ENCODE data around the gene PDE4A. TPM values are rescaled to one million over a fixed set of nuclear protein-coding genes. Genes with fewer than 3 reads are reported as not detected.
A peak's percentile ranks its signal among the peaks of the same experiment; 100 is the strongest.
"Not testable (repeated sequence)": the region's sequence is repeated elsewhere in the genome, so short reads cannot be mapped to it uniquely, and the experiment has no call there.

Gene PDE4A
- total RNA-seq, 1 donor from 2014 or later, result 2.4 TPM

- peak; percentile 96 for DNase-seq
Measured at GRCh38 chr19:10403137-10404021, 17.0 kb upstream of the PDE4A start, which contains the start of gene CDC37. Gene CDC37, minus strand, starts transcription at chr19:10403542. Its CDS starts 63 bp downstream, at chr19:10403479.

- DNase-seq, result no peak
Measured at GRCh38 chr19:10404888-10405820, 15.2 kb upstream of the PDE4A start.

DNA sequence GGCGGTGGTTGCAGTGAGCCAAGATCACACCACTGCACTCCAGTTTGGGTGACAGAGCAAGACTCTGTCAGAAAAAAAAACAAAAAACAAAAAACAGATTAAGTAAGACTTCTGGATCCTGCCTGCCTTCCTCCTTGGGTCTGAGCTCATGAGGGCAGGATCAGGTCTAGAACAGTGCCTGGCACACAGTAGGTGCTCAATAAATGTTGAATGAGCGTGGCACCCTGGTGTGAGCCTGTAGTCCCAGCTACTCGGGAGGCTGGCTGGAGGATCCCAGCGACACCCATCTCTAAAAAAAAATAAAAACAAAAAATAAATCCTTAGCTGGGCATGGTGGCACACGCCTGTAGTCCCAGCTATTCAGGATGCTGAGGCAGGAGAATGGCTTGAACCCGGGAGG is 14.1 kb upstream of the PDE4A start:
- DNase-seq, result no peak

DNA sequence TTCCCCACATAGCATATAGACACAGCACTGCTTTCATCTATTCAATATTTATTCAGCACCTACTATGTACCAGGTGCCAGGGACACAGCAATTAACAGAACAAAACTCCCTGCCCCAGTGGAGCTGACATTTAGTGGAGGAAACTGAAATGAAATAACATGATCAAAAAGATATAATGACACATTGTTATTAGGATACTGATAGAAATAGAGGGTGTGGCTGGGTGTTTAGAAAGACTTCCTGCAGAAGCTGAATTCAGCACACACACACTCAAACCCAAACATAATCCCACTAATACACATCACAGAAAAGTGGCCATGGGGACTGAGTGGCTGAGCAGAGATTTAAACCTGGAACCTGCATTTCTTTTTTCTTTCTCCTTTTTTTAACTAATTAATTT is 13.2 kb upstream of the PDE4A start:
- no peak for DNase-seq

DNA sequence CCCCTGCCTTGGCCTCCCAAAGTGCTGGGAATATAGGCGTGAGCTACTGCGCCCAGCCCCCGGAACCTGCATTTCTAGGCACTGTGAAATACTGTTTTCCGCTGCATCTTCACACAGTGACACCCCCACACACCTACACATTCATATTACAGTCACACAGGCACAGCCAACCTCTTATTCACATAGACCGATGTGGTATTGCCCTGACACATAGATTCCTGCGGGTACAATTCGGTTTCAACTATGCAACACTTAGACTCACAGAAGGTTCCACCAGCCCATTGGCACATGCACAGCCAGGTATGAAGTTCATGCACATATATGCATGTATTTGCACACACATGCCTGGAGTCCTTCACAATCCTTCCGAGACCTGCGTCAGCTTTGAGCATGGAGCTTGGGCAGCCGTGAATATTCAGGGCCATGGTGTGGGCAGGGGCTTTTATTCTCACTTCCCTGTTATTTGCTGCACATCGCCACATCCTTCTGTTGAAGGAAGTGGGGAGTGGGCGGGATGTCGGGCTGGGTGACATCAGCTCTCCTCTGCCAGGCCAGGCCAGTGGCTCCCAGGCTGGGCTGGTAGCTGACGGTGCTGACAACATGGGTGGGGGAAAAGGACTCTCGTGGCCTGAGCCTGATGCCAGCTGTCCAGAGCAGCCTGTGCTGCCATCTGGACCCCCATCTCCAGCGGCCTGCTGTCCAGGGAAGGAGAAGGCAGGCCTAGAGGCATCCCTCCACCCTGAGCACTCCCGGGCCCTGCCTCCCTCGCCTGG is 11.6 kb upstream of the PDE4A start:
- DNase-seq, result no peak

GRCh38 chr19:10411224-10411623 is 9.1 kb upstream of the PDE4A start:
- not testable (repeated sequence) for DNase-seq

- DNase-seq, result no peak
Measured at GRCh38 chr19:10412257-10412977, 7.9 kb upstream of the PDE4A start.

DNA sequence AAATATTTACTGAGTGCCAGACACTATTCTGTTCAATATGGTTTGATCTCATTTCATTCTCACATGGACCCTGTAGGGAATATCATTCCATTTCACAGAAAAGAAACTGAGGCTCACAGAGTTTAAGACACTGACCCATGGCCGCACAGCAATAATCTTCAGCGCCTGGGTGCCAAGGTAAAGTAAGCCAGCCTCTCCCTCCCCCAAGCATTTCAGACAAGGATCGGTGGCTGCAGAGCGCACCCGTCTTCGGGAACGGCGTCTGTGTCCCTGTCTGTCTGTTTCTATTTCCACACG is 4.3 kb upstream of the PDE4A start:
- DNase-seq, result no peak

GRCh38 chr19:10416380-10417257 is 3.7 kb upstream of the PDE4A start:
- DNase-seq, result peak; percentile 86

DNA sequence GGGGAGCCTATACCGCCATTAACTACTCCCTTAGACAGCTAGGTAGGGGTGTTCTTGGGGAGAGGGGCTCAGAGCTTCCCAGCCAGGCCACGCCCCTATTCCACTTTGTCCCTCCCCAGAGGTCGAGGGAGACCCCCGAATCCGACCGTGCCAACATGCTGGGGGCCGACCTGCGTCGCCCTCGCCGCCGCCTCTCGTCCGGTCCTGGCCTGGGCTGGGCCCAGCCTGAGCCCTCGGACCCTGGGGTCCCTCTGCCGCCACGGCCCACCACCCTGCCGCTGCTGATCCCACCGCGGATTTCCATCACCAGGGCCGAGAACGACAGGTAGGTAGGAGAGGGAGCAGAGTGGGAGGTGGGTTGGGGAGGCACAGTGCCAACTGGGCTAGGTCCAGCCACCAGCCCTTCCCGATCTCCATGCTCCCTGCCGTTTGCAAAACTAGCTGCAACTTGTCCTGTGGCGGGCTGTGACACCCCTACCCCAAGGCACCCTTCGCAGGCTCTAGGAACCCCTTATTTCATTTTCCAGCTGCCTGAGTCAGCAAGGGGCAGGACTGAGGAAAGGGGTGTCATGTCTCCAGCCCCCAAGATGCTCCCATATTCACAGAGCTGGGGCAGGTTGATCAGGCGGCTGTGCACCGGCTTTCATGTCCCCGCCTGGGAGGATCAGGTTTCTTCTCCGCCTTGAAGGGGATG is 2.6 kb upstream of the PDE4A start:
- no peak for DNase-seq

GRCh38 chr19:10418235-10418484 is 2.2 kb upstream of the PDE4A start:
- DNase-seq, result no peak

DNA sequence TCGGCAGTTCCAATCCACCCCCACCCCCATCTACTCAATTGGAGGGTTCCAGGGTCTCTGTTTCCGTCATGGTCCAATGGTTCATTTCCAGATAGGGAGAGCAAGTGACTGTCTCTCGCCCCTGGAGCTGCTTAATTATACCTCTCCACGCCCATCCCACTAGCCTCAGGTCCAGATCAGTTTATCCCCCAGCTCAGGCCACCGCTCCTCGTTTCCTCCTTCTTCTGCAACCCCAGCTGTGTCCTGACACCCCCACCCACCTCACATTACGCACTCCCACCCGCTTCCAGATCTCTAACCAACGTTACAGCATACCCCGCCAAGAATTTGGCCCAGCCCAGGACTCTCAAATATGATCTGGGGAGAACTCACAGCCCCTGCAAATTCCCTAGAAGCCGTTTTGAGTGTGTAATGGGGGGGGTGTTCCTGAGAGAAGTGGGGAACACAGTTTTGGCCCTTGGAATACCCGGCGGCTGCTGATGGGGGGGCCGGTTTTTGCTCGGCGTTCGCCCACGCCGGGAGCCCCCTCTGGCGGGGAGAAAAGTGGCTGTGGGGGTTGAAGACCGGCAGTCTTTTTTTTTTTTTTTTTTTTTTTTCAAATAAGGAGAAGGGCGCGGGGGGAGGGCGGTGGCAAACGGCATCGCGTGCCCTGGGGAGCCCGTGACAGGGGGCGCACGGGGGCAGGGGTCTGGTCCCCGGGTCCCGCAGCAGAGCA is 1.7 kb upstream of the PDE4A start:
- DNase-seq, result no peak

GRCh38 chr19:10419200-10419645 is 1.1 kb upstream of the PDE4A start:
- no peak for DNase-seq

DNA sequence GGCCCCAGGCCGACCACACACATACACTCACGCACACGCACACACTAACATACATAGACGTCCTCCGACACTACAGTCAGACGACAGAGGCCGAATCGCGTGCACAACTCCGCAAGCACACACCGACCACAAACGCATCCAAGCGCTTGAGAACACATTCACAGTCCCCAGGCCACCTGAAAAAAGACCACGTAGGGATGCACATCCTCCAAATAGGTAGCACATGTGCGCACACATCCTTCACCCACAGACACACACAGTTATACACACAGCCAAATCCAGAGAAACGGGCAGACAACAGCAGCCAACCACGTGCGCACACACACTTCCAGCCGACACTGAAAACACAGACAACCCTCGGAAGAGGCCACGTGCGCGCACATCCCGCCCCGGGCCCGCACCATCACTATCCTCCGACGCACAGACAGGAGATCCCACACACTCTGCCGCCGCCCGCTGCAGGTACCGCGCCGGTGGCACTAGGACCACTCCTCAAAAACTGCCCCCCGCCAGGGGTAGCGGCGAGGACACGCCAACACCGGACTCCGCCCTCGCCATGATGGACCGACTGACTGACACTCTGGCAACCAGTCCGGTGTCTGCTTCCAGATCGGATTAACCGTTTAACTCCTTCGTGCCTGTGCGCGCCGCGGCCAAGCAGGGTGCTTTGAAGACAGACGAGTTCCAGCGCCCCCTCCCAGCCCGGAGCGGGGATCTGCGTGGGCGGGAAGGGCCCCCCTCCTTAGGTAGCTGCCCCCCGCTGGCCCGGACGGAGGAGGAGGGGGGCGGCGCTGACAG is 493 bp upstream of the PDE4A start:
- no peak for DNase-seq

- no peak for DNase-seq
Measured at GRCh38 chr19:10421240-10422045, 1.1 kb downstream of the PDE4A start.

DNA sequence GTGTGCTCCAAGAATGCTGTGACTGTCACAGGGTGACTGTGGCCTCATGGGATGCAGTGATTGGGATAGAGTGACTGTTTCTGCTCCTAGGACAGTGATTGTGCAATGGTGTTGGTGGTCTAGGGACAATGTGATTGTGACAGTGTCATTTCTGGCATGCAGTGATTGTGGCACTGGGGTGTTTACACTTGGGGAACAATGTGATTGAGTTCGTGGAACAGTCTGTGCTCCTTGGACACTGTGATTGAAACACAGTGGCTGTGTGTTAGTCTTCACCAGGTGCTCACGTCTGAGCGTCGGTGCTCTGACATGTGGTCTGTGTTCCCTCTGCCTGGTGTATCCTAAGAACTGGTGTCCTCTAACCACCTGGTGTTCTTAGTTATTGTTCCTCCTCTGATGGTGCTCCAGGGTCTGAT is 1.7 kb downstream of the PDE4A start:
- no peak for DNase-seq

DNA sequence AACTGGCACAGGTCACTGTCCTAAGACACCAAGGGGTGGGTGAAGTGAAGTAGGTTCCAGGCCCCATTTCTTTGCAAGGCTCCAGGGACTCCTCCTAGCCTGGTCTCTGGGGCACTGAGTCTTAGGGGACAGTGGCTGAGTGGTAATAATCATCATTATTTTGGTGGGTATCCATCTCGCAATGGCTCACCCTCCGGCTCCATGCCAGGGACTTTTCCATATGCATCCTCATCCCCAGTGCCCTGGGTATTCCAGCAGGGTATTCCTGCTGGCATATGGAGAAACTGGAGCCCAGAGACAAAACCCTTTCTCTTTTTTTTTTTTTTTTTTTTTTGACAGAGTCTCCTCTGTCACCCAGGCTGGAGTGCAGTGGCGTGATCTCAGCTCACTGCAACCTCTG is 2.5 kb downstream of the PDE4A start:
- no peak for DNase-seq

All from skin of body (tissue), 2 donors.